H1 (cell line): ENCODE measurements around the gene CFHR1.

Source experiments
- CTCF ChIP-seq, 3 experiments: IDR thresholded peaks; 1 replicate in 2 of 3; 2 replicates in 1 of 3; pipeline versions ENCODE4 v1.5.1 to v1.6.1; 2011; ENCODE audit warnings: low read length in 3 of 3, mild to moderate bottlenecking in 3 of 3, inconsistent platforms in 2 of 3, low read depth in 1 of 3, moderate library complexity in 1 of 3; ENCODE audit not compliant: insufficient read depth in 1 of 3; ENCODE audit errors: control extremely low read depth in 1 of 3
- EGR1 ChIP-seq: IDR thresholded peaks from 2 replicates; pipeline ENCODE4 v1.6.1; 2011; ENCODE audit warnings: low read depth, low read length, borderline replicate concordance
- EZH2 ChIP-seq: fragments of 200-600 bp; sonication (generic); IDR thresholded peaks from 2 replicates; pipeline ENCODE4 v1.7.1; 2012; ENCODE audit warnings: low read depth, mild to moderate bottlenecking, moderate library complexity, low read length, inconsistent platforms; ENCODE audit not compliant: severe bottlenecking
- GABPA ChIP-seq: IDR thresholded peaks from 2 replicates; pipeline ENCODE4 v1.6.1; 2011; ENCODE audit warnings: mild to moderate bottlenecking, low read length, moderate library complexity, borderline replicate concordance; ENCODE audit not compliant: insufficient read depth
- HDAC6 ChIP-seq: IDR thresholded peaks from one replicate; pipeline ENCODE4 v1.7.1; 2012; ENCODE audit warnings: low read depth, mild to moderate bottlenecking, inconsistent platforms, low read length, moderate library complexity
- JUND ChIP-seq: IDR thresholded peaks from 2 replicates; pipeline ENCODE4 v1.6.1; 2011; ENCODE audit warnings: mild to moderate bottlenecking, improper control_type of control experiment, low read length
- KDM5A ChIP-seq: fragments of 200-600 bp; IDR thresholded peaks from 2 replicates; pipeline ENCODE4 v1.7.1; 2012; ENCODE audit warnings: mild to moderate bottlenecking, low read length, inconsistent platforms, mixed read lengths
- POLR2AphosphoS5 ChIP-seq: IDR thresholded peaks from 2 replicates; pipeline ENCODE4 v1.6.1; 2011; ENCODE audit warnings: low read depth, low read length
- RFX5 ChIP-seq: IDR thresholded peaks from 2 replicates; pipeline ENCODE4 v1.6.1; 2011; ENCODE audit warnings: low read depth, low read length, improper control_type of control experiment, borderline replicate concordance
- SUZ12 ChIP-seq: fragments of 200-600 bp; sonication (generic); IDR thresholded peaks from 2 replicates; pipeline ENCODE4 v1.6.1; 2012; ENCODE audit warnings: mild to moderate bottlenecking, inconsistent platforms, low read length, moderate library complexity, mixed read lengths
- TAF7 ChIP-seq: optimal IDR thresholded peaks from 2 replicates; pipeline ENCODE3; 2011; ENCODE audit warnings: low read depth, mild to moderate bottlenecking, inconsistent platforms, low read length, moderate library complexity, borderline replicate concordance

GRCh38 chr1:196808529-196809235 is 10.8 kb upstream of the CFHR1 start:
- no peak for TF ChIP-seq EZH2
- no peak for TF ChIP-seq CTCF (IDR thresholded peaks at IDR 0.05; ENCODE audit: control extremely low read depth in 1 of 3, insufficient read depth in 1 of 3, low read depth in 1 of 3, low read length in 3 of 3)
- no peak for TF ChIP-seq RFX5
- no peak for TF ChIP-seq GABPA
- TF ChIP-seq EGR1 = no peak
- no peak for TF ChIP-seq TAF7
- no peak for TF ChIP-seq POLR2AphosphoS5
- TF ChIP-seq KDM5A = no peak
- no peak for TF ChIP-seq SUZ12
- TF ChIP-seq JUND = no peak
- TF ChIP-seq HDAC6 = no peak
